Globus pallidus (tissue), 1 donor: ENCODE measurements around the gene FNTB.

Experiments used
- DNase-seq: peaks from one replicate; pipeline ENCODE4 v3.0.0-alpha.2; 2015; ENCODE audit warnings: low spot score

The FNTB gene

GRCh38 chr14:64986648-64987437 is at the start of gene FNTB:
FNTB (plus strand) TSS chr14:64986895; CDS start chr14:64986954, 59 bp downstream.
- DNase-seq: peak; percentile 96

GRCh38 chr14:64937171-64937820 is 49.4 kb upstream of the FNTB start:
- DNase-seq: peak; percentile 24

DNA sequence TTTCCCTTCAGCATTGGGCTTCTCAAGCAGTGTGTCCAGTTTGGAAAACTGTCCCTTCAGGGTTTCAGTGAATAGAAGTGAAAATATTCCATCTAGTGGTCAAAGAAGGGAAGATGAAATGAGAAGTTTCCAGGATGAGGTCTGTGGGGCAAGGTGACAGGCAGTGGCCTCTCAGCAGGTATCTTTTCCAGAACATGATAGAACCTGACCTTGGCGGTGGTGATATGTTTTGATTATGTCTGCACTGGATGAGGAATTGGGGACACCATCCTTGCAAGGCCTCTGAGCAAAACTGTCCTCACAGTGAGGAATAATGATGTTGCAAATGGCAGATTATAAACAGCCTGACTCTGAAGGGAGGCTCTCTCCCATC is 48.9 kb upstream of the FNTB start:
- DNase-seq: peak; percentile 21

DNA sequence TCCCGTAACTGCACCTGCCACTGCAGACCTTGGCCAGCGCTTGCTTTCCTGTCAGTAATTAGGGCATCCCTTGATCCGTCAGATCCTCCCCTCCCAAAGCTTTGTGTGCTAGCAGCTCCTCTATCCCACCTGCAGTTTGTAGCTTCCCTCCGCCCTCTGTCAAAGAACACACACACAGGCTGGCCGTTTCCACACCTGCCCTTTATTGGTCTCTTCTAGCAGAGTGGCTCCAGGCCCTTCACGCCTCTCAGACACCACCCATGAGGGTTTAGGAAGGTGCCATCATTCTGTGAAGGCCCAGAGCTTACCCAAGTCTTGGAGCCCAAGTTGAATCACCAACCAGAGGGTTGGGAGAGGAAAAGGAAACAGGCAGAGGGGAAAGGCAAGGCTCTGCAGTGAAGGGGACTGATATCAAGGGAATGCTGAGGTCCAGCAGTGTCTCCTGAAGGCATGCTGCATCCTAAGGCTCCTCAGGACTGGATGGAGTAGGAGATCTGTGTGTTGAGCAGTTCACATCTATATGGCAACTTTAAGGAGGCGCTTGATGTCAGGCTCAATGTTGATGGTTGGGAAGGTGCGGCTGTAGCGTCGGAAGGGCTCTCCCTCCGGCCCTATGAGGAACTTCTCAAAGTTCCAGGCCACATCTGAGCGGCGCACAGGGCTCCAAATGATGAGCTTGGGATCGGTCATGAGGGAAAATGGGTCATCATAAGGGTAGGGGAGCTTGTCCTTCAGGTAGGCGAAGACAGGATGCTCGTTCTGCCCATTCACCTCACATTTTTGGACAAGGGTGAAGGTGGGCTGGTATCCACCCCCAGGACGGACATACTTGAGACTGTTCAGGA is 47.5 kb upstream of the FNTB start:
- DNase-seq: no peak

GRCh38 chr14:64939817-64940190 is 46.9 kb upstream of the FNTB start:
- DNase-seq: no peak

DNA sequence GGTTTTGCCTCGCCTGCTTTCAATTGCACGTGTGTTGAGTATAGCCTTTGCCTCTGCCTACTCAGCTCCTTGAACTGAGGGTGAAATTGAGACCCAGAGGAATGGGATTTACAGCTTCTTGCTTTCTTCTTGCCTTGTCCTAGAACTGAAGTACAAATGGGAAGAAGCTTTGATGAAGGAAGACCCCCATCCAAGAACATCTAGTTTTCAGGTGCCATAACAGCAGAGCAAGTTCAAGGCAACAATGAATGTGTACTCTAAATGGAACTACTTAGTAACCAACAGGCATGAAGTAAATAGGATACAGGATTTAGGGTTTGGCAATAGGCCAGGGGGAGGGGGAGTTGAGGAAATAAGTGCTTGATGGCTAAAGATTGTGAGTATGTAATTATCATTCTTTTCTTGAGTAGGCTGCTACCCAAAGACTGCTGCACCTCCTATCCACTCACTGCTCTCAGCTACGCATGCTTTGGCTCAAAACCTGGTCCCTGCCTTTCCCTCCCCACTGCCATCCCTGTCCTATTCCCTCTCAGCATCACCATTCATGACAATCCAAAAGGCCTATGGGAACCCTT is 46.3 kb upstream of the FNTB start:
- DNase-seq: no peak

GRCh38 chr14:64942531-64943111 is 44.1 kb upstream of the FNTB start, which contains the start of gene GPX2:
GPX2 (minus strand) TSS chr14:64942745; CDS start chr14:64942726, 19 bp downstream.
- DNase-seq: no peak

DNA sequence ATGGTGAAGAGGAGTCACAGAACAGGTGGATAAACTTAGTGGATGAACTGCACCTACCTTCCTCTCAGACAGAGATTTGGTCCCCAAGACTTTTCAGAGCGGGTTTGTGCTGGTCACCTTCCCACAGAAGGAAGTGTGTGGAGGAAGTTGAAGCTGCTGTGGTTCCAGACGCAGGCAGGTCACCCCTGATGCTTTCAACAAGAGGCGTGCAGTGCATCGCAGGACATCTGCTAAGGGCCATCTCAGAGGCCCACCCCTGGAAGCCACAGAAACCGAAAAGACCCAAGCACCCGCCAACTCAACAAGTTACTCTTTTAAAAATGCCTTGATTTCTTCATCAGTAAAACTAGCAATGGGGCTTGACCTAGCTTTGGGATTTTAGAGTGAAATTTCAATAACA is 43.1 kb upstream of the FNTB start:
- DNase-seq: no peak

GRCh38 chr14:64944041-64944440 is 42.7 kb upstream of the FNTB start:
- DNase-seq: no peak

- DNase-seq: no peak
These were observed 41.8 kb upstream of the FNTB start for GRCh38 chr14:64944861-64945260.

- DNase-seq: no peak
These were observed 41.1 kb upstream of the FNTB start for GRCh38 chr14:64945431-64946178.

DNA sequence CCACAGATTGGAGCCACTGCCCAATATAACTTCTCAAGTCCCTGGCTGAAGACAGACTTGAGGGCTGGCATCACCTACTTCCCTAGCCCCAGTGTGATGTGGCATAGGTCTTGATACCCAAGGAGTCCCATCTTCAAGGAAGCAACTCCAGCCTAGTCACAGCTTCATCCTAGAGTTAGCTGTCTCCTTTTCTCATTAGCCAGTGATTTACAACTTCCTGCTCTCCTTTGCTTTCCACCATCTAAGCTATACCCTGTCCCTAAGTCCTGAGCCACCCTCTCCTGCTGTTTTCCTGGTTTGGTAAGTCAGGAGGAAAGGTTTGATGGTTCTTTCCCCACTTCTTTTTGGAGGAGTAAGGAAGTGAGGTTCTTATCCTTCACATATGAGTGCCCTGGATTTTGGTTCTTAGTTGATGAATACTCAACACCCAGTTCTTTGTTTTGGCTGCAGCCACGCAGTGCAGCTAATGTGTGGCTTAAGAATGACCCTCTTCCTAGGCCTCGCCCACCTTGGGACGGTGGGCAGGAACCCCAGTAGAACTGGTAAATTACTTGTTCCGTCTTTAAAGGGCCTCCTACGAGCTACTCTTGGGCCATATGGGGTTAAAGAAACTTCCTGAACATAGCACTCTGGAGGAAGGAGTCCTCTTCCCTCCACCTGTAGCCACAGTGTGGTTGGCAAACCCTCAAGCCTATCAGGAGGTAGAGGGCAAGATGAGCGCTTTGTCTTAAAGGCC is 40.2 kb upstream of the FNTB start:
- DNase-seq: no peak

DNA sequence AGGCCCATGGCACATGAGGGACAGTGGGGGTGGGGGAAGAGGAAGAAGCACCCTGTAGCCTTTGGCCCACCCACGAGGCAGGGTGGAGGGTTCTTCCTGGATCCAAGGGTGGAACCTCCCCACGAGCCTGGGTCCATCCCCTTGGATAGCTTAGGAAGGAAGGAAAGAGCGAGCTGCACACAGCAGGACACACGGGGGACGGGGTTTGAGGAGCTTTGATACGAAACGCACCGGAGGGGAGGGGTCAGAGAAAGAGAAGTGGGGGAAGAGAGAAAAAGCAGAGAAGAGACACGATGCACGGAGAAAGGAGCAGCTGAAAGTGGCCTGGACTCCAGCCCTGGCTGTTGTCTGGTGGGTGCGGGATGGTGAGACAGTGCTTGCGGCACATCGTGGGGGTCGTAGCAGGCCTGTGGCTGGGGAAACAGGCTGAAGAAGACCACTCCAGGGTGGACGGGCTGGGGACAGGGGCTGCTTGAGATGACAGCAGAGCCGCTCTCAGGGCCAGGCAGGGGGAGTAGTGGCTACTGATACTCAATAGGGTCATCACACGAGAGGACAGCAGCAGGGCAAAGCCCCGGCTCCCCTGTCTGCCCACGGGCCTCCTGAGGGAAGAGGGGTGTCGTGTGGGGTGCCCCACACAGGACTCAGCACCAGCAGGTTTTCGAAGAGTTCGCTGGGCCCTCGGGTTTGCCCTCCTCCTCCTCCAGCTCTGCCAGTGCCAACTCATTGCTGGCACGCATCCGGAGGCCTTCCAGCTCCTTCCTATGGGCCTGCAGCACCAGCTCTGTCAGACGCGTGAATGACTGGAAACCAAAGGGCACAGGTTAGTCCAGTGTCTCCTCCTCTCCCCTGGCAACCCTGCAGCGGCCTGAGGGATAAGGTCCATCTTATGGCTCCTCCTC is 38.7 kb upstream of the FNTB start:
- DNase-seq: no peak

GRCh38 chr14:64948612-64949210 is 38.0 kb upstream of the FNTB start:
- DNase-seq: no peak

DNA sequence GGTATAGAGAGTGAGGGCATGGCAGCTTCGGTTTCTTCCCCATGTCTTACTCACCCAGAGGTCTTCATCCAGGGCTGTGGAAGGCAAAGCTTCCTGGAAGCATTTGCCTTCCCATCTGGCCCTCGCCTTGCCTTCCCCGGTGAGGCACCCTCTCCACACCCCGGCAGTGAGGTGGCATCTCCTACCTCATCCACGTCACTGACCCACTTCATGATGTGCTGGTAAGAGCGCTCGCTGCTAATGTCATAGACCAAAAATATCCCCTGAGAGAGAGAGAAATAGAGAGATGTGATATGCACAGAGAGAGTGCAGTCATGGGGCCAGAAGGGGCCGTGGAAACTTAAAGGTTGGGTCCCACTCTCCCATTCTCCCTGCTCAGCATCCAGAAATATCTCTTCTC is 35.8 kb upstream of the FNTB start:
- DNase-seq: no peak

DNA sequence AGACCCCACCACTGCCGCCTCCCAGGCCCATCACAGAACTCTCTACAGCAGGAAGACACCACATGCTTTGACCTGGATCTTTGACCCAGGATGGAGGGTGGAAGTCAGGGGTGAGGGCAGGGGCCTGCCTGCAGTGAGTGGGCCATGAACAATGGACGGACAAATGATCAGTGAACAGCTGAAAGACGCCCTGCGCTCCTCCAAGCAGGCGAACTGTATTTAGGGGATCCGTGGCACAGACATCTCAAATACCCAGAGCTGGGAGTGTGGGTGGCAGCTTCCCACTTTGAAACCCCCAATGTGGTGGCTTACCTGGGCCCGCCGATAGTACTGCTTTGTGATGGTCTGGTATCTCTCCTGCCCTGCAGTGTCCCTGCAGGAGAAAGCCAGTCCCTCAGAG is 35.4 kb upstream of the FNTB start:
- no peak for DNase-seq

- no peak for DNase-seq
These were observed 35.0 kb upstream of the FNTB start for GRCh38 chr14:64951724-64952123.

DNA sequence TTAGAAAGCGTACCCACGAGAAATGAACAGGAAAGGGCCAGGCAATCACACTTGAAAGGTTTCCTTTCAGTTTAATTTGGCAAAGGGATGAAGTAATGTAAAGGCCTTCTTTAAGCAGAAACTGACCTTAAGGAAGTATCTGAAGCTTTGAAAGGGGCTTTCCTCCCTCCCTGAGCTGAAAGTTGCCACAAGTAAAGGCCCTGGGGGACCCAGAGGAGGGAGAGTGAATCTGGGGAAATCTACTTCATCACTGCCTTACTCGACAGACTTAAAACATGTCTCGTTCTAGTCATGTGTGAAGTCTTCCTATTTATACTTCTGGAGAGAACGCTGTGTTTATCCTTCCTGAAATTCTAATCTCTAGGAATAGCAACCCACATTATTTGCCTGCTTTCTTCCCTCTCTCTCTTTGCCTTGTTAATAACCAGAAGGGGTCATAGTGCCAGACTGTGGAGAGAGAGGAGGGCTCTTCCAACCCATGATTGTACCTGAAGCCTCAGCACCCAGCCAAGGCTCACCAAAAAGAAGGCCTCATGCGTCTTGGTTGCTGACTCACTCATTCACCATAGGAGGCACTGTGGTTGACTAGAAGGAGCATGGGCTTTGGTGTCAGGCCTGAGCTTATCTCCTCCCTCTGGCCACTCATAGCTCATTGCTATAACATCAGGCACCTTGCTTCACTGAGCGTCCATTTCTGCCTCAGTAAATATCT is 33.9 kb upstream of the FNTB start:
- DNase-seq: no peak

DNA sequence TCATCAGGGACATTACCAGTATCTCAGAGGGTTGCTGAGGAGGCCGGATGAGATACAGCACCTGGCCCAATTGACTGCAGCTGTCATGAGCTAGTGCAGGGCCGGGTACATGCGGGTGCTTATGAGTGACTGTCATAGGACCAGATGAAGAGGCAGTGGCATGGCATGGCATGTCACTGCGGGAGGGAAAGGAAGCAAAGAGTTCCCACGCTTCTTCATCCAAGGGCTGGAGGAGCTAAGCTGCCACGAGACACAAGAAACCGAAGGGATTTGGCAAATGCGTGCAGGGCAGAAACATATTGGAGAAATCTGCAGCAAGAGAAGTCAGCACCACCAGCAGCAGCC is 33.4 kb upstream of the FNTB start:
- no peak for DNase-seq
